NB4 (cell line): ENCODE data around the gene SCGB3A1.

Experiments
- CTCF ChIP-seq: IDR thresholded peaks from one replicate; pipeline ENCODE4 v1.5.1; 2012; ENCODE audit warnings: low read depth, low read length
- MAX ChIP-seq: IDR thresholded peaks from 2 replicates; pipeline ENCODE4 v1.6.1; 2011; ENCODE audit warnings: low read depth, low read length
- POLR2A ChIP-seq: IDR thresholded peaks from 2 replicates; pipeline ENCODE4 v1.6.1; 2011; ENCODE audit warnings: mild to moderate bottlenecking; ENCODE audit not compliant: insufficient read length; ENCODE audit errors: extremely low read depth

- TF ChIP-seq CTCF: no peak
- TF ChIP-seq MAX: no peak
- no peak for TF ChIP-seq POLR2A
Measured at GRCh38 chr5:180557217-180557809, 34.0 kb downstream of the SCGB3A1 start.
